GM19324 (cell line): ENCODE results near the gene RIC8B.

Source experiments
- ATAC-seq: cut with Tn5 transposase; IDR thresholded peaks from one replicate; pipeline ENCODE4 v1.9.1; 2021; ENCODE audit warnings: mild to moderate bottlenecking, moderate library complexity; ENCODE audit not compliant: unreplicated experiment, low FRiP score

RIC8B gene

GRCh38 chr12:106794369-106794768 is 19.9 kb downstream of the RIC8B start:
- ATAC-seq: no peak

GRCh38 chr12:106801167-106801708 is 26.8 kb downstream of the RIC8B start:
- no peak for ATAC-seq

- no peak for ATAC-seq
Measured at GRCh38 chr12:106801830-106802533, 27.5 kb downstream of the RIC8B start.

GRCh38 chr12:106804668-106805067 is 30.2 kb downstream of the RIC8B start:
- ATAC-seq: no peak

- no peak for ATAC-seq
Measured at GRCh38 chr12:106814714-106815113, 40.2 kb downstream of the RIC8B start.

- ATAC-seq: no peak
Measured at GRCh38 chr12:106815741-106816140, 41.3 kb downstream of the RIC8B start.

- no peak for ATAC-seq
Measured at GRCh38 chr12:106816231-106816630, 41.7 kb downstream of the RIC8B start.

GRCh38 chr12:106819991-106820390 is 45.5 kb downstream of the RIC8B start:
- ATAC-seq: no peak

GRCh38 chr12:106831699-106832098 is 57.2 kb downstream of the RIC8B start:
- ATAC-seq: no peak

GRCh38 chr12:106837782-106838181 is 63.3 kb downstream of the RIC8B start:
- no peak for ATAC-seq

GRCh38 chr12:106839333-106839732 is 64.9 kb downstream of the RIC8B start:
- ATAC-seq: no peak

GRCh38 chr12:106840243-106840642 is 65.8 kb downstream of the RIC8B start:
- ATAC-seq: no peak

- no peak for ATAC-seq
Measured at GRCh38 chr12:106841510-106842302, 67.2 kb downstream of the RIC8B start.

GRCh38 chr12:106845902-106846301 is 71.4 kb downstream of the RIC8B start:
- no peak for ATAC-seq

GRCh38 chr12:106847861-106848260 is 73.4 kb downstream of the RIC8B start:
- ATAC-seq: no peak

- no peak for ATAC-seq
Measured at GRCh38 chr12:106851306-106851705, 76.8 kb downstream of the RIC8B start.

- ATAC-seq: no peak
Measured at GRCh38 chr12:106854723-106855122, 80.2 kb downstream of the RIC8B start.

GRCh38 chr12:106855221-106855758 is 80.8 kb downstream of the RIC8B start:
- ATAC-seq: no peak

- ATAC-seq: no peak
Measured at GRCh38 chr12:106861984-106862916, 87.8 kb downstream of the RIC8B start.

- no peak for ATAC-seq
Measured at GRCh38 chr12:106863189-106863588, 88.7 kb downstream of the RIC8B start.
